ENCODE measurements around the gene UNC5B. TPM values are rescaled to one million over a fixed set of nuclear protein-coding genes. Genes with fewer than 3 reads are reported as not detected.

UNC5B gene
- total RNA-seq, 1 donor = 9.9 TPM

GRCh38 chr10:71287456-71287855, 75.1 kb downstream of the UNC5B start:
- no peak for DNase-seq (ENCODE audit: low read depth)
- H3K4me3 ChIP-seq (ENCODE audit: low read depth, low read length) = no peak overlapping the region
- TF ChIP-seq, protein P1, sequence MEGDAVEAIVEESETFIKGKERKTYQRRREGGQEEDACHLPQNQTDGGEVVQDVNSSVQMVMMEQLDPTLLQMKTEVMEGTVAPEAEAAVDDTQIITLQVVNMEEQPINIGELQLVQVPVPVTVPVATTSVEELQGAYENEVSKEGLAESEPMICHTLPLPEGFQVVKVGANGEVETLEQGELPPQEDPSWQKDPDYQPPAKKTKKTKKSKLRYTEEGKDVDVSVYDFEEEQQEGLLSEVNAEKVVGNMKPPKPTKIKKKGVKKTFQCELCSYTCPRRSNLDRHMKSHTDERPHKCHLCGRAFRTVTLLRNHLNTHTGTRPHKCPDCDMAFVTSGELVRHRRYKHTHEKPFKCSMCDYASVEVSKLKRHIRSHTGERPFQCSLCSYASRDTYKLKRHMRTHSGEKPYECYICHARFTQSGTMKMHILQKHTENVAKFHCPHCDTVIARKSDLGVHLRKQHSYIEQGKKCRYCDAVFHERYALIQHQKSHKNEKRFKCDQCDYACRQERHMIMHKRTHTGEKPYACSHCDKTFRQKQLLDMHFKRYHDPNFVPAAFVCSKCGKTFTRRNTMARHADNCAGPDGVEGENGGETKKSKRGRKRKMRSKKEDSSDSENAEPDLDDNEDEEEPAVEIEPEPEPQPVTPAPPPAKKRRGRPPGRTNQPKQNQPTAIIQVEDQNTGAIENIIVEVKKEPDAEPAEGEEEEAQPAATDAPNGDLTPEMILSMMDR (IDR thresholded peaks at IDR 0.05; ENCODE audit: insufficient read depth, low read depth, low read length) = no peak

DNA sequence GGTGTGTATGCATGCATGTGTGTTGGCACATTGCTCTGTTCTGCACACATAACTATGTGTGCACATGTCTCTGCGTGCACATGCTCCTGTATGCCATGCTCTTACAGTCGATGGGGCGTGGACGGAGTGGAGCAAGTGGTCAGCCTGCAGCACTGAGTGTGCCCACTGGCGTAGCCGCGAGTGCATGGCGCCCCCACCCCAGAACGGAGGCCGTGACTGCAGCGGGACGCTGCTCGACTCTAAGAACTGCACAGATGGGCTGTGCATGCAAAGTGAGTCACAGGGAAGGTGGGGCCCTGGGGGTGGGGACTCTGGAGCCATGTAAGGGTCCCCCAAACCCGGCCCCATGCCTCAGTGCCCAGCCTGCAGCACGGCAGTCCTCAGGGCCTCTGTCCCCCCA, 76.1 kb downstream of the UNC5B start:
- TF ChIP-seq, protein P1 (IDR thresholded peaks at IDR 0.05; ENCODE audit: insufficient read depth, low read depth, low read length) = no peak
- DNase-seq (ENCODE audit: low read depth) = no peak
- no peak overlapping the region for H3K4me3 ChIP-seq (ENCODE audit: low read depth, low read length)

DNA sequence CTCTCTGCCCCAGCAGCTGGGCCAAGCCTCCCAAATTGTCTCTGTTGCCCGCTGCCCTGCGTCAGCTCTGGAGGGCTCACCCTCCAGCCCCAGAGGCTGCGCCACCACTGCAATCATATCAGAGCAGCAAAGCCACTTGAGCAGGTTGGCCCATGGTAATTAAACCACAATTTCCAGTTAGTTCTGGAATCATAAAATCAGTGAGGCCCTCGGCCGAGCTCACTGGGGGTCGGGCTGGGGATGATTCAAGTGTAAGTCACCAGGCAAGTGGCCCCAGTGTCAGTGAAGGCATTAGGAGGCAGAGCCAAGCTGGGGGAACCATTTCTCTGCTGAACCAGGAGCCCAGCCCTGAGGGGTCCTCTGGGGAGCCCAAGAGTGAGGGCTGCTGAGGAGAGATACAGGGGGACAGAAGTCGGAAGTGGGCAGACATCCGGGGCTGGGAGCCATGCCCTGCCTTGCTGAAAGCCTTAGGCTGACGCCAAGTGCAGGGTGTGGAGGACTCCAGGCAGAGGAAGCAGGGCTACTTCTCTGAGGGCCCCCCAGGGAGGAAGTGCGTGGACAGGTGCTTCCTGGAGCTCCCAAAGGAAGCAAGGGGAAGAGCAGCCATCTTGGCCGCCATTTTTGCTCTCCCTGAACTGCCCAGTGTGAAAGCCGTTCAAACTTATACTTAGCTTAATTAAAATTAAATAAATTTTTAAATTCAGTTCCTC, 77.2 kb downstream of the UNC5B start:
- no peak for DNase-seq (ENCODE audit: low read depth)
- TF ChIP-seq, protein P1 (IDR thresholded peaks at IDR 0.05; ENCODE audit: insufficient read depth, low read depth, low read length) = no peak
- H3K4me3 ChIP-seq (ENCODE audit: low read depth, low read length) = no peak overlapping the region

DNA sequence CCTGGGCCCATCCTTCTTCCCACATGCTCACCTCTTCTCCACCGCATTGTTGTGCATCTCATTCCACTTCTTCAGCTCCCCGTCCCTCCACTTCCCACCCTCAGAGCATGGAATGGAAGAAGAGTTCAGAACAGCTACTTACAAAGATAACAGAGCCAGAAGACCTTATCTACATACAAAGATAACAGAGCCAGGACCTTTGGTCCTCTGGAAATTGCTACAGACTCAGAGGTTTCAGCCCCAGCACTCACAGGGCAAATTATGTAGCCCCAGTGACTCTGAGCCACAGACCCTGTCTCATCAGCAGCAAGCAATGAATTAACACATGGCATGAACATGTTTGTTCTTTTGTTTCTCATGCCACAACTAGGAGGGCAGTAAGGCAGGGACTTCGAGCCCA, 78.0 kb downstream of the UNC5B start:
- TF ChIP-seq, protein P1 (IDR thresholded peaks at IDR 0.05; ENCODE audit: insufficient read depth, low read depth, low read length) = no peak
- DNase-seq (ENCODE audit: low read depth) = no peak
- H3K4me3 ChIP-seq (ENCODE audit: low read depth, low read length) = no peak overlapping the region

DNA sequence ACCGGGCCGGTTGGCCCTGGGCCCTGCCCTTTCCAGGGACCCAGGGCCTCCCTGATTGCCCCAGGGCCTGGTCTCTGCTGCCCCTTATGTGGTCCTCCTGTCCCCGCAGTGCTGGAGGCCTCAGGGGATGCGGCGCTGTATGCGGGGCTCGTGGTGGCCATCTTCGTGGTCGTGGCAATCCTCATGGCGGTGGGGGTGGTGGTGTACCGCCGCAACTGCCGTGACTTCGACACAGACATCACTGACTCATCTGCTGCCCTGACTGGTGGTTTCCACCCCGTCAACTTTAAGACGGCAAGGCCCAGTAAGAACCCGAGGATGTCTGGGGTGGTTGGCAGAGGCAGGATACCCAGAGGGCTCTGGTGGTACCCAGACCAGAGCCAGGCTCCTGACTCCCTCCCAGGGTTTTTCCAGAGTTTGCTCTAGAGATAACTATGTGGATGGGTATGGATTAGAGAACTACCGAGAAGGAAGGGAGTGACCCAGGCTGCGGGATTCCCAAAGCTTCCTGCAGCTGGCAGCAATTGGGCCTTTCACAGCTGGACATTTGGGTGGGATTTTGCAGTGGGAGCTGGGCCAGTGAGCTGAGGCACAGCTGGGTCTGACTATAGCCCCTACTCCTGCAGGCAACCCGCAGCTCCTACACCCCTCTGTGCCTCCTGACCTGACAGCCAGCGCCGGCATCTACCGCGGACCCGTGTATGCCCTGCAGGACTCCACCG, 78.6 kb downstream of the UNC5B start:
- TF ChIP-seq, protein P1 (IDR thresholded peaks at IDR 0.05; ENCODE audit: insufficient read depth, low read depth, low read length) = no peak
- no peak for DNase-seq (ENCODE audit: low read depth)
- H3K4me3 ChIP-seq (ENCODE audit: low read depth, low read length) = no peak overlapping the region

DNA sequence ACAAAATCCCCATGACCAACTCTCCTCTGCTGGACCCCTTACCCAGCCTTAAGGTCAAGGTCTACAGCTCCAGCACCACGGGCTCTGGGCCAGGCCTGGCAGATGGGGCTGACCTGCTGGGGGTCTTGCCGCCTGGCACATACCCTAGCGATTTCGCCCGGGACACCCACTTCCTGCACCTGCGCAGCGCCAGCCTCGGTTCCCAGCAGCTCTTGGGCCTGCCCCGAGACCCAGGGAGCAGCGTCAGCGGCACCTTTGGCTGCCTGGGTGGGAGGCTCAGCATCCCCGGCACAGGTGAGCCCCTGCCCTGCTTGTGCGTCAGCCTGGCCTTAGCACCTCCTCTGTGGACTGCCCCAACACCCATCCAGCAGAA, 79.1 kb downstream of the UNC5B start:
- no peak overlapping the region for H3K4me3 ChIP-seq (ENCODE audit: low read depth, low read length)
- DNase-seq (ENCODE audit: low read depth) = no peak
- TF ChIP-seq, protein P1 (IDR thresholded peaks at IDR 0.05; ENCODE audit: insufficient read depth, low read depth, low read length) = no peak

Measured in fibroblast of villous mesenchyme (primary cell).